Measurements from ENCODE around the gene NECTIN1.

- TF ChIP-seq CTCF (IDR thresholded peaks at IDR 0.05; ENCODE audit: low read depth, low read length, poor library complexity, severe bottlenecking) (no peak), EZH2phosphoT487 (IDR thresholded peaks at IDR 0.05; ENCODE audit: borderline replicate concordance, low read length) (no peak)
Observed at GRCh38 chr11:119594639-119595249, 134.3 kb downstream of the NECTIN1 start.

Data from DOHH2 (cell line).